Stimulated activated CD4-positive, alpha-beta T cell treated with anti-CD3 and anti-CD28 coated beads, Interleukin-1b, Interleukin-23, amount 100 ng/mL, for 24 hours (primary cell): ENCODE data around the gene PLA2G2C.
"Not testable (repeated sequence)": the region's sequence is repeated elsewhere in the genome, so short reads cannot be mapped to it uniquely, and the experiment has no call there.

Source experiments
- DNase-seq, 4 experiments: peaks; one replicate each; pipeline ENCODE4 v3.0.0-alpha.2; 2020; ENCODE audit warnings: low read depth in 4 of 4, low spot score in 1 of 4

The PLA2G2C gene

GRCh38 chr1:20185834-20186782, at the start of gene PLA2G2C, which contains the start of gene UBXN10:
TSS of gene PLA2G2C (minus strand) at chr1:20186518. CDS start at chr1:20177363, 9,155 bp downstream.
TSS of gene UBXN10 (plus strand) at chr1:20186096. CDS start at chr1:20190562, 4,466 bp downstream.
- peak; percentile 39 to 75 (median 46) for DNase-seq

GRCh38 chr1:20234788-20235535, 48.6 kb upstream of the PLA2G2C start:
- DNase-seq = no peak

GRCh38 chr1:20233866-20234265, 47.5 kb upstream of the PLA2G2C start:
- DNase-seq = no peak

- DNase-seq = no peak
Measured at GRCh38 chr1:20233394-20233793, 47.1 kb upstream of the PLA2G2C start.

- DNase-seq = not testable (repeated sequence)
Measured at GRCh38 chr1:20232564-20232963, 46.2 kb upstream of the PLA2G2C start.

- DNase-seq = no peak
Measured at GRCh38 chr1:20229171-20229570, 42.9 kb upstream of the PLA2G2C start.

- no peak for DNase-seq
Measured at GRCh38 chr1:20228314-20228825, 42.1 kb upstream of the PLA2G2C start.

GRCh38 chr1:20227704-20228103, 41.4 kb upstream of the PLA2G2C start:
- DNase-seq = no peak

- DNase-seq = no peak
Measured at GRCh38 chr1:20224546-20224945, 38.2 kb upstream of the PLA2G2C start.

GRCh38 chr1:20223551-20224419, 37.5 kb upstream of the PLA2G2C start:
- no peak for DNase-seq

GRCh38 chr1:20223106-20223505, 36.8 kb upstream of the PLA2G2C start:
- DNase-seq = no peak

- DNase-seq = no peak
Measured at GRCh38 chr1:20220036-20220435, 33.7 kb upstream of the PLA2G2C start.

GRCh38 chr1:20219053-20219452, 32.7 kb upstream of the PLA2G2C start:
- DNase-seq = not testable (repeated sequence)

- no peak for DNase-seq
Measured at GRCh38 chr1:20216574-20216973, 30.3 kb upstream of the PLA2G2C start.

- DNase-seq = no peak
Measured at GRCh38 chr1:20215716-20216115, 29.4 kb upstream of the PLA2G2C start.

- DNase-seq = peak; percentile 13 to 28 (median 21)
Measured at GRCh38 chr1:20212685-20213331, 26.5 kb upstream of the PLA2G2C start.

- no peak for DNase-seq
Measured at GRCh38 chr1:20212085-20212684, 25.9 kb upstream of the PLA2G2C start.

- DNase-seq = no peak
Measured at GRCh38 chr1:20211511-20211931, 25.2 kb upstream of the PLA2G2C start.

- no peak for DNase-seq
Measured at GRCh38 chr1:20210736-20211460, 24.6 kb upstream of the PLA2G2C start.
